ENCODE results near the gene HSD17B14.
A peak's percentile ranks its signal among the peaks of the same experiment; 100 is the strongest.

HSD17B14 gene

GRCh38 chr19:48822514-48822913, 13.8 kb downstream of the HSD17B14 start:
- DNase-seq: no peak

DNA sequence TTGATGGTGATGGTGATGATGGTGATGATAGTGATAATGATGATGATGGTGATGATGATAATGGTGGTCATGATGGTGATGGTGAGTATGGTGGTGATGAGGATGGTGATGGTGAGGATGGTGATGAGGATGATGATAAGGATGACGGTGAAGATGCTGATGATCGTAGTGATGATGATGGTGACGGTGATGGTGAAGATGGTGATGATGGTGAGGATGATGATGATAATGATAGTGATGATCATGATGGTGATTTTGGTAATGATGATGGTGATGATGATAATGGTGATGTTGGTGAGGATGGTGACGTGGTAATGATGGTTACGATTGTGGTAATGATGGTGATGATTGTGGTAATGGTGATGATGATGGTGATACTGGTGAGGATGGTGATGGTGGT, 14.7 kb downstream of the HSD17B14 start:
- DNase-seq: no peak

GRCh38 chr19:48819366-48819816, 16.9 kb downstream of the HSD17B14 start:
- no peak for DNase-seq

DNA sequence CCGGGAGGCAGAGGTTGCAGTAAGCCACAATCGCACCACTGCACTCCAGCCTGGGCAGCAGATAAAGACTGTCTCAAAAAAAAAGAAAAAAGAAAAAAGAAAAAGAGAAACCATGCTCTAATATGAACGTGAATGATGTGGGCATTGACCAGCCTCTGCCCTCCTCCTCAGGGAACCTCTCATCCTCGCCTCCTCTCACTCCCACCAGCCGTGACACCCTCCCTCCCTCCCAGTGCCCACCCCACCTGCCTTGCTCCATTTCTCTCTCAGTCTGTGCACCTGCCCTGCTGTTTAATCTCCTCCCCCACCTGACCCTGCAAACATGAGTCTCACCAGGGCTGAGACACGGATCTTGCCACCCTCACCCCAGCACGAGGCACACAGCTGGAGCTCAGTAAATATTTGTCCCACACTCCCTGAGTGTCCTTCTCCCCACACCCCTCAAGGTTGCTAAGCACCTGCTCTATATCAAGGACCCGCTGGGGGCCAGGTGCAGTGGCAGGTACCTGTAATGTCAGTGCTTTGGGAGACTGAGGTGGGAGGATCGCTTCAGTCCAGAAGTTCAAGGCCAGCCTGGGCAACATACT, 18.0 kb downstream of the HSD17B14 start:
- no peak for DNase-seq

DNA sequence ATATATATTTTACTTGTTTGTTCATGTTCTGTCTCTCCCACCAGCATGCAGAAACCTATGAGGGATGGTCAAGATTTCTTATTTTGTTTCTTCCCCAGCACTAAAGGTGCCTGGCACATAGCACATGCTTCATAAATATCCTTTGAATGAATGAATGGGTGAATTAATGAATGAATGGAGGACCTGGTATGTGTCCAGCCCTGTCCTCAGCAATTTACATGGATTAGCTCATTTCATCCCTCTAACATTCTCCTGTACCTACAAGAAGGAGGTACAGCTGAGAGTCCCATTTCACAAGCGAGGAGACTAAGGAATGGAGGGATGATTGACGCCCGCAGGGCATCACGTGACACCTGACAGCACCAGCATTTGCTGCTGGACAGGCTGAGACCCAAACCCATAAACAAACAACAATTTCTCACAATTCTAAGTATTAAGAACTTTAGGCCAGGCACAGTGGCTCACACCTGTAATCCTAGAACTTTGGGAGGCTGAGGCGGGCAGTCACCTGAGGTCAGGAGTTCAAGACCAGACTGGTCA, 18.6 kb downstream of the HSD17B14 start:
- DNase-seq: no peak

DNA sequence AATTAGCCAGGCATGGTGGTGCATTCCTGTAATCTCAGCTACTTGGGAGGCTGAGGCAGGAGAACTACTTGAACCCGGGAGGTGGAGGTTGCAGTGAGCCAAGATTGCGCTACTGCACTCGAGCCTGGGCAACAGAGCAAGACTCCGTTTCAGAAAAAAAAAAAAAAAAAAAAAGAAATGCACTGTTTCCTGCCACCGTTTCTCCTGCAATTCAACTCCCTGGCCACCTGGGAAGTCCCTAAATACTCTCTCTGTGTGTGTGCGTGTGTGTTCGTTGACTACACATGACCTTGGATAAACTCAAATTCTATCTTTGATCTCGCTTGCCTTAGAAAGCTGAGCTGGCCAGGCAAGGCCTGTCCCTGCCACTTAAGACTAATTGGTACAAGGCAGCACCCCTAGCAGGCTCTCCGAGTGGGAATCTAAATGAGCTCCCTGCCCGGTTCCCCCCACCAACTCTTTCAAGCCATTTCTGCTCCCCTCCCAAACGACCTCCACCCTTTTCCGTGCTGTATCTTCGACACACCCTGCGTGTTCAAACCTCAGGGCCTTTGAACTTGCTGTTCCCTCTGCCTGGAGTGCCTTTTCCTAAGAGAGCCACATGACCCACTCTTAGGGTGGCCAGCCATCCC, 20.3 kb downstream of the HSD17B14 start:
- no peak for DNase-seq

DNA sequence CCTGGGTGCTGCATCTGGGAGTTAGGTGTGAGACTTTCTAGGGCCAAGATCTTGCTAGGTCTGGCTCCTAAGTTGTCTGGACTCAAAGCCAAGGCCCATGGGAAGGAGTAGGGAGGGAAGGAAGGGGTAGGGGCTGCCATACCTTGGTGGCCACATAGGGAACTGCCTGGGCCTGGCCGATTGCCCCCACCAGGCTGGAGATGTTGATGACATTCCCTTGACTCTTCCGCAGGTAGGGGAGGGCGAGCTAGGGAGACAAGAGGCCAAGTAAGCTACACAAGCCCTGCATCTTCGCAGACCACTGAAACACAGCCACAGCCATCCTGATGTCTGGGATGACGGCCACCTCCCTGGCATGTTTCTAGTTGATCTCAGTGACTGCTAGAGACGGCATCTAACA, 21.4 kb downstream of the HSD17B14 start:
- no peak for DNase-seq

GRCh38 chr19:48813123-48813913, 23.0 kb downstream of the HSD17B14 start:
- DNase-seq: no peak

DNA sequence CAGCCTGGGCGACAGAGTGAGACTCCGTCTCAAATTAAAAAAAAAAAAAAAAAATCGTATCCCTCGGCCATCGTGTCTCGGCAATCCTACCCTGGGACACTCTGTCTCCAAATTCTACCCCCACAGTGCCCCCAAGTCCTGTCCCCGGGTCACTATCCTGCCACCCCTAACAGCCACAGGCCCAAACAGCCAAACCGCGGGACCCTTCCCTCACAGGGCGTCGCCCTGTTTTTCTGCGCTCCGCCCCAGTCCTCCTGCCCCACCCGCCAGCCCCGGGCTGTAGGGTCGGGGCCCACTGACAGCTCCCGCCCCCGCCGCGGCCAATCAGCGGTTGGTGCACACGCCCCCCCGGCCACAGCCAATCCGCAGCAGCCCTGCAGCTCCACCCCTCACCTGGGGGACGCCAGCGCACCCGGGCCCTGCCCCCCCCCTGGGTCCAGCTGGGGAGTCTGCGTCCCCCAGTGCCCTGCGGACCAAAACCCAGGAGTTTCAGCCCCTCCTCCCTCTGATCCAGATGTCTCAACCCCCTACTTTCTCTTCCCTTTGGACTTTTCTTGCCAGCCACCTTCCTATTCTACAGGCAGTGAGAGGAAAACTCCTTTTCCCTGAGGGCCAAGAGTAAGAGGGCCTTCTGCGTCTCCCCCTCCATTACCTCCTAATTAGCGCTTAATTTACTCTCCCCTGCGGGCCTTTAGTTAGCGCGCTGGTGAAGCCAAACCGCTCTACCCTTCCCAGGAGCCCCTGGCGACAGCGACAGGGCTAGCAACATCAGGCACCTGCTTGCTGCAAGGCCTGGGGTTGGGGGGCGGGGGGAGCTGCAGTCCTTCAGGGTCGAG, 24.0 kb downstream of the HSD17B14 start:
- peak; percentile 62 for DNase-seq

- DNase-seq: no peak
Observed at GRCh38 chr19:48810151-48810550, 26.1 kb downstream of the HSD17B14 start.

DNA sequence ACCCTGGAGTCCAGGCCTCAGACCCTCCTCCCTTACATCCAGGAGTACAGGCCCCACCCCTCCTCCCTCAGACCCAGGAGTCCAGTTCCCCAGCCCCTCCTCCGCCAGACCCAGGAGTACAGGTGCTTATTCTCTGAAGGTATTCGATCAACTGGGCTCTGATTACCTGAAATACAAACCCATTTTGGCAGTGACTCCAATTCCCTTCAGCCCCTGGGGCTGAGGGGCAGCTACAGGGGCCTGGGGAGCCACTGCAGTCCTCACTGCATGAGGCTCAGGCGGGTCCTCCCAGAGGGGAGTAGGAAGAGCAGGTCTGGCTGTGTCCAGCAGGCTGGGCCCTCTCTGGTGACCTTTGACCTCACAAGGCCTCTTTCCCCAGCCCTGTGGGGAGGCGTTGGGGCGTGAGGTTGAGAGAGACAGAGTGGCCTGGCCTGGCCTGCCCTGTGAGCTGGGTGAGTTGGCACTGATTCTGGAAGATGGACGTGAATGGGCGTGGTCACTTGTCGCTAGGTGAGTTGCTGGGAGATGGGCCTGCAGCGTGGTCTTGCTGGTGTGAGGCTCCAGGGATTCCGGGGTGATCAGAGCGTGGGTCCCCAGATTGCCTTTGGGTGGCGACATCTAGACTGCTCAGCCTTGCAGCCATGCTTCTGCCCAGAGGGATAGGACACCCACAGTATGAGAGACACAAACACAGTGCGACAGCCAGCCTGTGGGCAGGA, 28.5 kb downstream of the HSD17B14 start:
- peak; percentile 30 for DNase-seq

DNA sequence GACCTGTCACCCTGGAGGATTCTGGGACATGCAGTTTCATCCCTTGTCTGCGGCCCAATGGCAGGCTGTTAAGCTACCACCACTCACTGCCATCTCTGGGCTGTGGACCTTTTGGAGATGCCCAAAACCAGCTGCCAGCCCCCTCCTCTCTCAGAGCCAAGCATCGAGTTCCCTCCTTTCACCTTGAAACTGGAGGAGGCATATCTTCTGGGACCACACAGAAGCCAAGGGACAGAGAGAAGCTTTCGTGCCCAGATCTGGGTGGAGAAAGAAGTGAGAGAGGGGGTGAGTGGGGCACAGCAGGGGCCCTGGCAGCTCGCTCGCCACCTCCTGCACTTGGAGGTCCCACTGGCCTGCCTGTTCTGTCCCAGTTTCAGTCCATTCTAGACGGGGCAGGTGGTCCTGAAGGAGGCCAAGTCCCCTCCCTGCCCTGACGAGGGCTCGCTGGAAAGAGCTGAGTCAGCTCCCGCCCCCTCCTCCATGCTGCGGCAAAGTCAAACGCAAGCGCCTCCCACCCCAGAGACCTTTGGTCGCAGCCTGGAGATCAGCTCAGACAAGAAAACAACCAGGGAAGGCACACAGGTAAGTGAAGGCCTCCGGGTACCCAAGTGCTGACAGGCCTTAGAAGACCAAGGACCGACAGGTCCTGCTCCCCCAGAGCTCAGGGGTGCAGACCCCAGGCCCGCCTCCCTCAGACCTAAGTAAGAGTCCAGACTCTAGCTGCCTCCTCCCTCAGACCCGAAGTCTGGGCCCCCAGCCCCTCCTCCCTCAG, 29.3 kb downstream of the HSD17B14 start:
- DNase-seq: no peak

DNA sequence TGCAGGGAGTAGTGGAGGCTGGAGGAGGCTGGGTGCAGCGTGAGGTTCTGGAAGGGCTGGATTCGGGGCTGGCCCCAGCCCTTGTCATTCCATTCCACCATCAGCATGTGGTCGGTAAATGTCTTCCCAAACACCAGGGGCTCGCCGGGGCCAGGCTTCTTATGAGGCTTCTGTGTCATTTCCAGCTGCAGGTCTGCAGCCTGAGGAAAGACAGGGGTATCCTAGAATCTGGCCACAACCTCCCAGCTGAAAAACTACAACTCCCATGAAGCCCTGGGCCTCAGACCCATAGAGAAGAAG, 29.8 kb downstream of the HSD17B14 start:
- peak; percentile 45 for DNase-seq

GRCh38 chr19:48805452-48805851, 30.8 kb downstream of the HSD17B14 start:
- no peak for DNase-seq

DNA sequence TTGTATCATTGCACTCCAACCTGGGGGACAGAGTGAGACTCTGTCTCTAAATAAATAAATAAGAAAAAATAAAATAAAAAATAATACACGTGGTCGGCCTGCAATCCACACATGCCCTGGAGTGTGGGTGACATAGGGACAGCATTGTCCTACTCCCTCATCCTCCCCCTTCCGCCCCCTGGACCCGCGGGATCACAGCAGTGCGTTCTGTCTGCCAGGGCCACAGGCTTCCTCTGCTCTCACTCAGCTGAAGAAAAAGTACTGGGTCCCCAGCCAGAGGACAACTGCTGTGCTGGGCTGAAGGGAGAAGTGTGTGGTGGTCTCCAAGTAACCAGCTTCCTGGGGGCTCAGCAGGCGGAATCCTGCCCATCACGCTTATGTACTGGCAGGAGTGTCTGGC, 31.8 kb downstream of the HSD17B14 start:
- DNase-seq: no peak

GRCh38 chr19:48802623-48803022, 33.7 kb downstream of the HSD17B14 start:
- DNase-seq: no peak

DNA sequence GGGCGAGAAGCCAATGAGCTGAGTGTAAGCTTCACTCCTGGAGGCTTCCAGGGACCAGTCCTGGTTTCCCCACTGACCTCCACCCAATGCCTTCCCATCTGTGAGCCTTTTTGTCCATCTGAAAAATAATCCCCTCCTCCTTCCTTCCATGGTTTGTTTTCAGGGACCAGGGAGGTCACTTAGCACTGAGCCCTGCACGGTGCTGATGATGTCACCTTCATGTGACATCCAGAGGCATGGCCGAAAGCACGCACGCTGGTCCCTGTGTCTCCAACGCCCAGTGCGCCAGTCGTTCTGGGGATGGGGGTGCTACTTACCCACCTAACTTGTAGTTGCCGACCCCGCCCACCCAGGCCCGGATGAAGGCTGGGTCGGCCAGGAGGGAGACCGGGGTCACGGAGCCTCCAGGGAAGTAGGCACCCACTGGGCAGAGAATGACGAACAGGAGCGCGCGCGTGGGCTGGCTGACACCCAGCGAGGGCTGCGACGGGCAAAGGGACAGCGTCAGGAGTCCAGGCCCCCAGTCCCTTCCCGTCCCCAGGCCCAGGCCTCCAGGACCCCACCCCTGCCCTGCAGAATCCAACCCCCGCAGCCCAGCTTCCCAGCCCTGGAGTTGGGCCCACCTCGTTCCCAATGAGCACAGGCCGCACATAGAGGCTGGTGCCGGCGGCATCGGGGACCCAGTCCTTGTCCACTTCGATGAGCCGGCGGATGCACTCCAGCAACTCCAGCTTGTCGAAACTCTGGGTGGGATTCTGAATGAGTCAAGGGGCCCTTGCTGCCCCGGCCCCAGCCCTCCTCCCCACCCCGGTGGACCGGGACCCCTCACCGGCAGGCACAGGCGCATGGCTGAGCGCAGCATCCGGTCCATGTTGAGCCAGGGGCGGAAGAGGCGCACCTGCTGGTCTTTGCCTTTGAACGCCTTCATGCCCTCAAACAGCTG, 36.7 kb downstream of the HSD17B14 start:
- DNase-seq: no peak

GRCh38 chr19:48798937-48799336, 37.4 kb downstream of the HSD17B14 start:
- no peak for DNase-seq

DNA sequence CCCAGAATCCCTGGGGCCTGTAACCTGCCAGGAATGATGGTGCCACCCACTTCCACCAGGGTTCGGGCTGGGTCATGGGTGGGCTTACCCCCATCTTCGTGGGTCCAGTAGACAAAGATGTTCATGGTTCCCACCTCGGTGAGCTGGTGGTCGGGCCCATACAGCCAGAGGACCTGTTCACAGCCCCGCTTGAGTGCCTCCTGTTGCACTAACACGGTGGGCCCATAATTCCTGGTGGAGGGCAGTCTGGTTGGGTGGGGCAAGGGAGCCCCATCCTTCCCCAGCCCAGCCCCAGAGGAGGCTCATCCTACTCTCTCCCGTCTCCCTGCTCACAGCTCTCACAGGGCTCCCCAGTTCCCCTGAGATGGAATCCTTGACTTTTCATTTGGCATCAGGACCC, 39.2 kb downstream of the HSD17B14 start:
- no peak for DNase-seq

- no peak for DNase-seq
Observed at GRCh38 chr19:48796298-48797083, 39.8 kb downstream of the HSD17B14 start.

Data from MV-4-11 (cell line).